Fibroblast of peridontal ligament (primary cell): ENCODE results near the gene PDE3B.
"Not testable (repeated sequence)": the region's sequence is repeated elsewhere in the genome, so short reads cannot be mapped to it uniquely, and the experiment has no call there.

ENCODE experiments used
- DNase-seq: peaks from one replicate; pipeline ENCODE4 v3.0.0-alpha.2; 2010; ENCODE audit errors: extremely low read depth

PDE3B gene

GRCh38 chr11:14641801-14642200 lies 1.8 kb upstream of the PDE3B start:
- DNase-seq: no peak

- no peak for DNase-seq
These were observed 1.2 kb upstream of the PDE3B start for GRCh38 chr11:14642453-14642852.

- no peak for DNase-seq
These were observed 519 bp upstream of the PDE3B start for GRCh38 chr11:14642873-14643696.

- no peak for DNase-seq
These were observed 816 bp downstream of the PDE3B start for GRCh38 chr11:14644226-14645014.

- peak; percentile 43 for DNase-seq
These were observed 1.7 kb downstream of the PDE3B start for GRCh38 chr11:14645015-14645912.

- DNase-seq: no peak
These were observed 2.6 kb downstream of the PDE3B start for GRCh38 chr11:14645985-14646900.

- no peak for DNase-seq
These were observed 6.5 kb downstream of the PDE3B start for GRCh38 chr11:14650064-14650463.

GRCh38 chr11:14653090-14653489 lies 9.5 kb downstream of the PDE3B start:
- DNase-seq: no peak

- no peak for DNase-seq
These were observed 11.8 kb downstream of the PDE3B start for GRCh38 chr11:14655435-14655834.

- no peak for DNase-seq
These were observed 13.2 kb downstream of the PDE3B start for GRCh38 chr11:14656536-14657457.

GRCh38 chr11:14657841-14658240 lies 14.2 kb downstream of the PDE3B start:
- DNase-seq: no peak

GRCh38 chr11:14664926-14665325 lies 21.3 kb downstream of the PDE3B start:
- not testable (repeated sequence) for DNase-seq

GRCh38 chr11:14667329-14667728 lies 23.7 kb downstream of the PDE3B start:
- DNase-seq: not testable (repeated sequence)

GRCh38 chr11:14668731-14669301 lies 25.2 kb downstream of the PDE3B start:
- DNase-seq: no peak

GRCh38 chr11:14669499-14669898 lies 25.9 kb downstream of the PDE3B start:
- no peak for DNase-seq

- peak; percentile 36 for DNase-seq
These were observed 26.4 kb downstream of the PDE3B start for GRCh38 chr11:14669958-14670357.

GRCh38 chr11:14672635-14673034 lies 29.0 kb downstream of the PDE3B start:
- peak; percentile 63 for DNase-seq

- no peak for DNase-seq
These were observed 29.8 kb downstream of the PDE3B start for GRCh38 chr11:14673421-14673820.

- DNase-seq: peak; percentile 23
These were observed 30.3 kb downstream of the PDE3B start for GRCh38 chr11:14673824-14674405.
